Calu3 (cell line): ENCODE results near the gene WDR54. TPM values are rescaled to one million over a fixed set of nuclear protein-coding genes. Genes with fewer than 3 reads are reported as not detected.

Source experiments
- BruUV-seq: library from RNA; stranded (reverse); fragments of 400-500 nt; replicated peaks from 2 replicates; lab custom pipeline; 2021; lab: Mats Ljungman, UMichigan
- CTCF ChIA-PET: fragments of 300-600 bp; sonication (Branson Sonifier 250); formaldehyde crosslinking; loops from one replicate; lab custom pipeline; 2022; ENCODE audit warnings: antibody characterized with exemption; lab: Charles Lee
- DNase-seq: peaks from one replicate; pipeline ENCODE4 v3.0.0; 2022
- H3K27ac Mint-ChIP-seq: one replicate; pipeline ENCODE4 v1.8.0; 2022; ENCODE audit warnings: mixed read lengths; ENCODE audit not compliant: unreplicated experiment
- H3K27me3 Mint-ChIP-seq: one replicate; pipeline ENCODE4 v1.8.0; 2022; ENCODE audit warnings: mixed read lengths; ENCODE audit not compliant: unreplicated experiment
- H3K36me3 Mint-ChIP-seq: one replicate; pipeline ENCODE4 v1.8.0; 2022; ENCODE audit warnings: mild to moderate bottlenecking, moderate library complexity, mixed read lengths; ENCODE audit not compliant: insufficient read depth, unreplicated experiment
- H3K4me1 Mint-ChIP-seq: one replicate; pipeline ENCODE4 v1.8.0; 2022; ENCODE audit warnings: mild to moderate bottlenecking, low read depth, mixed read lengths; ENCODE audit not compliant: unreplicated experiment
- H3K4me3 Mint-ChIP-seq: one replicate; pipeline ENCODE4 v1.8.0; 2022; ENCODE audit warnings: mild to moderate bottlenecking, low read depth, moderate library complexity, mixed read lengths; ENCODE audit not compliant: unreplicated experiment
- H3K9me3 Mint-ChIP-seq: one replicate; pipeline ENCODE4 v1.8.0; 2022; ENCODE audit warnings: low read depth, mixed read lengths; ENCODE audit not compliant: unreplicated experiment
- intact Hi-C: fragments of 100-400 bp; cut with micrococcal nuclease; formaldehyde crosslinking; loops from one replicate; pipeline ENCODE4 v1.10.0; 2022; ENCODE audit not compliant: unreplicated experiment
- total RNA-seq: library from RNA; stranded (reverse); gene quantifications from 2 replicates; pipeline ENCODE4 v1.2.3, GENCODE V29; 2022
- TF ChIP-seq, protein P1 (sequence below): fragments of 200-600 bp; IDR thresholded peaks from one replicate; pipeline ENCODE4 v1.8.0; 2022; ENCODE audit warnings: antibody characterized with exemption; ENCODE audit not compliant: unreplicated experiment

The WDR54 gene
- total RNA-seq, 1 experiment from 2014 or later, result 30.5 TPM

DNA sequence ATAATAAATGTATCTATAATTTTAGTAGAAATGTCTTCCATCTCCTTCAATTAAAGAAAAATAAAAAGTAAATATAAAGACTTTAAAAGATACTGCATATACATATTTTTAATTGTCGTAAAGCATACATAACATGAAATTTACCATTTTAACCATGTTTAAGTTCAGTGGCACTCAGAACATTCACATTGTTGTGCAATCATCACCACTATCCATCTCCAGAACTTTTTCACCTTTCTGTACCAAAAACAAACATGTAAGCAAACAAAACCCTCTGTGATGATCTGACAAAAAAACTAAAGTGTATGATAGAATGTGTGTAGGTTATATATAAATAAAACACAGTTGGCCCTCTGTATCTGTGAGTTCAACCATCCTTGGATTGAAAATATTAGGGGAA lies 28.0 kb upstream of the WDR54 start:
- Mint-ChIP-seq H3K4me1 (peaks cover 8% of the 10 kb centered on the region), H3K4me3 (no peak overlapping the region), H3K27me3 (no peaks in the 10 kb centered on the region), H3K36me3 (peaks cover 15% of the 10 kb centered on the region), H3K27ac (no peak overlapping the region), H3K9me3 (no peaks in the 10 kb centered on the region)
- TF ChIP-seq, protein P1, sequence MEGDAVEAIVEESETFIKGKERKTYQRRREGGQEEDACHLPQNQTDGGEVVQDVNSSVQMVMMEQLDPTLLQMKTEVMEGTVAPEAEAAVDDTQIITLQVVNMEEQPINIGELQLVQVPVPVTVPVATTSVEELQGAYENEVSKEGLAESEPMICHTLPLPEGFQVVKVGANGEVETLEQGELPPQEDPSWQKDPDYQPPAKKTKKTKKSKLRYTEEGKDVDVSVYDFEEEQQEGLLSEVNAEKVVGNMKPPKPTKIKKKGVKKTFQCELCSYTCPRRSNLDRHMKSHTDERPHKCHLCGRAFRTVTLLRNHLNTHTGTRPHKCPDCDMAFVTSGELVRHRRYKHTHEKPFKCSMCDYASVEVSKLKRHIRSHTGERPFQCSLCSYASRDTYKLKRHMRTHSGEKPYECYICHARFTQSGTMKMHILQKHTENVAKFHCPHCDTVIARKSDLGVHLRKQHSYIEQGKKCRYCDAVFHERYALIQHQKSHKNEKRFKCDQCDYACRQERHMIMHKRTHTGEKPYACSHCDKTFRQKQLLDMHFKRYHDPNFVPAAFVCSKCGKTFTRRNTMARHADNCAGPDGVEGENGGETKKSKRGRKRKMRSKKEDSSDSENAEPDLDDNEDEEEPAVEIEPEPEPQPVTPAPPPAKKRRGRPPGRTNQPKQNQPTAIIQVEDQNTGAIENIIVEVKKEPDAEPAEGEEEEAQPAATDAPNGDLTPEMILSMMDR, result no peak
- intact Hi-C loops, result loop anchor here (5.0 kb wide), 1 partner anchor 141 kb away; no protein-coding TSS in a partner anchor
- CTCF ChIA-PET, result no interaction called here
- no TSS peak for BruUV-seq
- no peak for DNase-seq

GRCh38 chr2:74396149-74396548 lies 25.4 kb upstream of the WDR54 start:
- H3K4me1 Mint-ChIP-seq, result peaks cover 8% of the 10 kb centered on the region
- peaks cover 13% of the 10 kb centered on the region for H3K36me3 Mint-ChIP-seq
- no peaks in the 10 kb centered on the region for H3K9me3 Mint-ChIP-seq
- CTCF ChIA-PET, result no interaction called here
- BruUV-seq, result no TSS peak
- DNase-seq, result no peak
- TF ChIP-seq, protein P1, result no peak
- H3K27ac Mint-ChIP-seq, result no peak overlapping the region
- no peaks in the 10 kb centered on the region for H3K27me3 Mint-ChIP-seq
- no peak overlapping the region for H3K4me3 Mint-ChIP-seq
- intact Hi-C loops, result no loop called here

DNA sequence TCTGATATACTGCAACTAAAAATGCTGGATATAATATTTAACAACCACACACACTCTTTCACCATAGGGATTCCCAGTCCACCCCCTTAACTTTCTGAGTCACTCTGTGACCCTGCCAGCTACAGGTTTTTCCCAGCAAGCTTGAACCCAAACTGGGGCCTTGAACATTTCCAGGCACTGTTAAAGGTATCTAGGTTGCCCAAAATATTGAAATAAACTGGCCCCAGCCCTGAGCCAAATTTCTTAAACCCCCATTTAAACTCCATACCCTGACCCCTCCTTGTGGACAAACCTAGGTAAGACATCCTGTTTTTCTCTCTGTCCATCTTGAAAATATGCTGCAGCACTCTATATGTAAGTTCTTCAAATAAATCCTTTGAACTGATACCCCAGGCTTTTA lies 21.7 kb upstream of the WDR54 start:
- CTCF ChIA-PET, result interaction anchor here (1.0 kb wide), 1 partner anchor 43 kb away, joined by 3 read pairs; no protein-coding TSS in a partner anchor
- no peaks in the 10 kb centered on the region for H3K36me3 Mint-ChIP-seq
- H3K27ac Mint-ChIP-seq, result no peak overlapping the region
- H3K27me3 Mint-ChIP-seq, result no peaks in the 10 kb centered on the region
- BruUV-seq, result no TSS peak
- no peaks in the 10 kb centered on the region for H3K4me1 Mint-ChIP-seq
- no peaks in the 10 kb centered on the region for H3K9me3 Mint-ChIP-seq
- intact Hi-C loops, result no loop called here
- TF ChIP-seq, protein P1, result peak; percentile 50
- no peak overlapping the region for H3K4me3 Mint-ChIP-seq
- DNase-seq, result no peak

- H3K27ac Mint-ChIP-seq, result no peak overlapping the region
- no peaks in the 10 kb centered on the region for H3K9me3 Mint-ChIP-seq
- BruUV-seq, result no TSS peak
- no peak overlapping the region for H3K4me3 Mint-ChIP-seq
- TF ChIP-seq, protein P1, result no peak
- no peaks in the 10 kb centered on the region for H3K27me3 Mint-ChIP-seq
- DNase-seq, result no peak
- H3K4me1 Mint-ChIP-seq, result peaks cover 10% of the 10 kb centered on the region
- CTCF ChIA-PET, result interaction anchor here (0.7 kb wide), 1 partner anchor 11 kb away, joined by 13 read pairs; no protein-coding TSS in a partner anchor
- intact Hi-C loops, result no loop called here
- H3K36me3 Mint-ChIP-seq, result no peaks in the 10 kb centered on the region
Measured at GRCh38 chr2:74401891-74402290, 19.6 kb upstream of the WDR54 start.
